Keratinocyte (primary cell): ENCODE results near the gene VASN. TPM values are rescaled to one million over a fixed set of nuclear protein-coding genes. Genes with fewer than 3 reads are reported as not detected.

ENCODE experiments used
- DNase-seq: peaks from one replicate; pipeline ENCODE4 v3.0.0-alpha.2; 2011; ENCODE audit warnings: low read depth, missing footprints, low spot score
- FAIRE-seq: peaks from 2 replicates; lab custom pipeline; 2011; peaks lifted over from hg19 to GRCh38; lab: Jason Lieb, UNC
- H2AFZ ChIP-seq: 2 replicates; pipeline ENCODE4 v1.6.0; 2012; ENCODE audit warnings: low read length, control low read depth, inconsistent platforms; ENCODE audit not compliant: control insufficient read depth
- H3K27ac ChIP-seq: 2 replicates; pipeline ENCODE4 v1.5.1; 2011; ENCODE audit warnings: low read length; ENCODE audit not compliant: control insufficient read depth, insufficient read depth
- H3K27me3 ChIP-seq: 3 replicates; pipeline ENCODE4 v1.6.0; 2011; ENCODE audit warnings: low read length; ENCODE audit not compliant: control insufficient read depth, insufficient read depth; ENCODE audit errors: extremely low read depth
- H3K36me3 ChIP-seq, 2 experiments: 2 replicates in 1 of 2; 3 replicates in 1 of 2; pipeline ENCODE4 v1.5.1; 2011; ENCODE audit warnings: low read length in 2 of 2, mild to moderate bottlenecking in 1 of 2; ENCODE audit not compliant: control insufficient read depth in 2 of 2, insufficient read depth in 2 of 2; ENCODE audit errors: extremely low read depth in 1 of 2
- H3K4me1 ChIP-seq: 3 replicates; pipeline ENCODE4 v1.5.1; 2011; ENCODE audit warnings: low read length; ENCODE audit not compliant: control insufficient read depth, insufficient read depth; ENCODE audit errors: extremely low read depth
- H3K4me2 ChIP-seq: 3 replicates; pipeline ENCODE4 v1.6.0; 2011; ENCODE audit warnings: low read depth, low read length; ENCODE audit not compliant: control insufficient read depth, insufficient read depth; ENCODE audit errors: extremely low read depth
- H3K4me3 ChIP-seq, 3 experiments: fragments of 200-600 bp in 1 of 3; sonication (generic) in 1 of 3; 2 replicates in 2 of 3; 3 replicates in 1 of 3; pipeline ENCODE4 v1.5.1; 2011 to 2016; ENCODE audit warnings: low read length in 3 of 3, mild to moderate bottlenecking in 3 of 3, control low read depth in 2 of 3, inconsistent platforms in 1 of 3, low read depth in 1 of 3, mixed read lengths in 1 of 3, mixed run types in 1 of 3, moderate library complexity in 1 of 3; ENCODE audit not compliant: control insufficient read depth in 2 of 3, insufficient read depth in 2 of 3; ENCODE audit errors: extremely low read depth in 1 of 3
- H3K79me2 ChIP-seq: 2 replicates; pipeline ENCODE4 v1.6.0; 2012; ENCODE audit warnings: low read length; ENCODE audit not compliant: control insufficient read depth, insufficient read depth
- H3K9ac ChIP-seq: 3 replicates; pipeline ENCODE4 v1.6.0; 2011; ENCODE audit warnings: low read length; ENCODE audit not compliant: control insufficient read depth, insufficient read depth; ENCODE audit errors: extremely low read depth
- H3K9me1 ChIP-seq: 3 replicates; pipeline ENCODE4 v1.6.0; 2011; ENCODE audit warnings: low read length; ENCODE audit not compliant: control insufficient read depth, insufficient read depth; ENCODE audit errors: extremely low read depth
- H3K9me3 ChIP-seq: 2 replicates; pipeline ENCODE4 v1.5.1; 2012; ENCODE audit warnings: low read depth, low read length; ENCODE audit not compliant: control insufficient read depth
- H4K20me1 ChIP-seq: 3 replicates; pipeline ENCODE4 v1.6.0; 2011; ENCODE audit warnings: low read length; ENCODE audit not compliant: control insufficient read depth, insufficient read depth; ENCODE audit errors: extremely low read depth
- CTCF ChIP-seq, 3 experiments: IDR thresholded peaks in 1 of 3; conservative IDR thresholded peaks in 1 of 3; optimal IDR thresholded peaks in 1 of 3; 2 replicates in 2 of 3; 3 replicates in 1 of 3; pipeline versions ENCODE3 to v1.5.1; 2011; ENCODE audit warnings: low read length in 3 of 3, mild to moderate bottlenecking in 3 of 3, moderate library complexity in 2 of 3, control low read depth in 1 of 3, inconsistent platforms in 1 of 3; ENCODE audit not compliant: insufficient read depth in 2 of 3; ENCODE audit errors: extremely low read depth in 1 of 3
- EZH2 ChIP-seq: IDR thresholded peaks from one replicate; pipeline ENCODE4 v1.6.1; 2012; ENCODE audit warnings: inconsistent platforms, mild to moderate bottlenecking, low read length, moderate library complexity
- dilution Hi-C: fragments of 300-500 bp; cut with MboI; formaldehyde crosslinking; loops from one replicate; pipeline ENCODE4 v1.7.0; 2020; ENCODE audit warnings: low sequenced_read_pairs; ENCODE audit not compliant: extremely low pct_ligation_motif_present
- polyA plus RNA-seq, 5 experiments: library from polyadenylated mRNA; depleted of rRNA in 3 of 5; stranded (reverse) in 3 of 5; stranded (forward) in 1 of 5; unstranded in 1 of 5; fragments of >200 nt; gene quantifications; 1 replicate in 1 of 5; 2 replicates in 3 of 5; 3 replicates in 1 of 5; pipeline versions ENCODE4 v1.2.1 to v1.2.3, GENCODE V29; 2011 to 2012; ENCODE audit warnings: missing spikeins in 2 of 5, low read depth in 1 of 5, low replicate concordance in 1 of 5

VASN gene
- polyA plus RNA-seq, 1 donor (not counting 4 experiments of a cell fraction or from before 2014, with no cell fraction given): 0.37 TPM

- H3K4me1 ChIP-seq: no peaks in the 10 kb centered on the region
Measured at GRCh38 chr16:4385789-4386450, 14.3 kb downstream of the VASN start.

GRCh38 chr16:4386451-4386805 is 14.8 kb downstream of the VASN start:
- dilution Hi-C loops: no loop called here

More at GRCh38 chr16:4385789-4386450, 14.3 kb downstream of the VASN start:
- H3K9ac ChIP-seq: no peak overlapping the region
- TF ChIP-seq EZH2 (no peak), CTCF (optimal IDR thresholded peaks at IDR 0.05 in 1 of 3, IDR thresholded peaks at IDR 0.05 in 1 of 3, conservative IDR thresholded peaks at IDR 0.05 in 1 of 3; ENCODE audit: extremely low read depth in 1 of 3, insufficient read depth in 2 of 3, low read length in 3 of 3) (no peak)
- H3K4me2 ChIP-seq: no peak overlapping the region
- dilution Hi-C loops: no loop called here
- no peak overlapping the region for H2AFZ ChIP-seq
- FAIRE-seq (no peak), DNase-seq (no peak)
- no peaks in the 10 kb centered on the region for H3K9me1 ChIP-seq
- no peaks in the 10 kb centered on the region for H3K79me2 ChIP-seq
- H3K9me3 ChIP-seq: no peaks in the 10 kb centered on the region
- H3K36me3 ChIP-seq: peaks cover 7 to 26% of the 10 kb centered on the region in 2 experiments
- no peak overlapping the region for H3K4me3 ChIP-seq
- no peaks in the 10 kb centered on the region for H3K27me3 ChIP-seq
- peaks cover 3% of the 10 kb centered on the region for H4K20me1 ChIP-seq
- H3K27ac ChIP-seq: no peak overlapping the region

More at GRCh38 chr16:4386451-4386805, 14.8 kb downstream of the VASN start:
- Histone ChIP-seq H2AFZ (no peak overlapping the region), H4K20me1 (peaks cover 3% of the 10 kb centered on the region), H3K27ac (no peak overlapping the region), H3K9me1 (no peaks in the 10 kb centered on the region), H3K36me3 (peaks cover 3 to 26% of the 10 kb centered on the region in 2 experiments), H3K4me1 (no peaks in the 10 kb centered on the region), H3K79me2 (no peaks in the 10 kb centered on the region), H3K9me3 (no peaks in the 10 kb centered on the region), H3K27me3 (no peaks in the 10 kb centered on the region), H3K4me2 (no peak overlapping the region), H3K4me3 (no peak overlapping the region), H3K9ac (no peak overlapping the region)
- DNase-seq (no peak), FAIRE-seq (no peak)
- TF ChIP-seq EZH2 (no peak), CTCF (optimal IDR thresholded peaks at IDR 0.05 in 1 of 3, IDR thresholded peaks at IDR 0.05 in 1 of 3, conservative IDR thresholded peaks at IDR 0.05 in 1 of 3; ENCODE audit: extremely low read depth in 1 of 3, insufficient read depth in 2 of 3, low read length in 3 of 3) (no peak)
